Upper lobe of right lung (tissue), 1 donor: ENCODE measurements around the gene CORO2A. TPM values are rescaled to one million over a fixed set of nuclear protein-coding genes. Genes with fewer than 3 reads are reported as not detected.
A peak's percentile ranks its signal among the peaks of the same experiment; 100 is the strongest.
"Not testable (repeated sequence)": the region's sequence is repeated elsewhere in the genome, so short reads cannot be mapped to it uniquely, and the experiment has no call there.

Experiments used
- ATAC-seq: fragments of 200-7000 bp; cut with Tn5 transposase; one replicate; pipeline ENCODE4 v1.9.1; 2020; ENCODE audit warnings: mild to moderate bottlenecking, moderate library complexity
- DNase-seq: peaks from one replicate; pipeline ENCODE4 v3.0.0-alpha.2; 2020
- H3K27ac ChIP-seq: fragments of 200-600 bp; one replicate; pipeline ENCODE4 v1.8.0; 2022
- H3K27me3 ChIP-seq: fragments of 200-600 bp; one replicate; pipeline ENCODE4 v1.8.0; 2022; ENCODE audit warnings: mild to moderate bottlenecking
- H3K36me3 ChIP-seq: fragments of 200-600 bp; one replicate; pipeline ENCODE4 v1.8.0; 2022
- H3K4me1 ChIP-seq: fragments of 200-600 bp; one replicate; pipeline ENCODE4 v1.8.0; 2022
- H3K4me3 ChIP-seq: fragments of 200-600 bp; one replicate; pipeline ENCODE4 v1.8.0; 2022; ENCODE audit warnings: mild to moderate bottlenecking
- H3K9me3 ChIP-seq: fragments of 200-600 bp; one replicate; pipeline ENCODE4 v1.8.0; 2022
- intact Hi-C: fragments of 100-400 bp; cut with DNase I; formaldehyde crosslinking; loops from one replicate; pipeline ENCODE4 v1.11.0; 2022
- total RNA-seq: library from RNA; stranded (reverse); fragmentation: NEBNext Ultra II Directional; extraction: Animal tissue kit (Norgen Biotek cat#: 25700); gene quantifications from one replicate; pipeline ENCODE4 v1.2.1, GENCODE V29; 2021
- TF ChIP-seq, protein P1 (sequence below): fragments of 200-600 bp; IDR thresholded peaks from one replicate; pipeline ENCODE4 v1.8.0; 2022; ENCODE audit warnings: antibody characterized with exemption
- donor health status: DM: no; HTN: yes; CAD: no; lungs with severe emphysema.

The CORO2A gene
- total RNA-seq, 1 donor from 2014 or later: 20.0 TPM

DNA sequence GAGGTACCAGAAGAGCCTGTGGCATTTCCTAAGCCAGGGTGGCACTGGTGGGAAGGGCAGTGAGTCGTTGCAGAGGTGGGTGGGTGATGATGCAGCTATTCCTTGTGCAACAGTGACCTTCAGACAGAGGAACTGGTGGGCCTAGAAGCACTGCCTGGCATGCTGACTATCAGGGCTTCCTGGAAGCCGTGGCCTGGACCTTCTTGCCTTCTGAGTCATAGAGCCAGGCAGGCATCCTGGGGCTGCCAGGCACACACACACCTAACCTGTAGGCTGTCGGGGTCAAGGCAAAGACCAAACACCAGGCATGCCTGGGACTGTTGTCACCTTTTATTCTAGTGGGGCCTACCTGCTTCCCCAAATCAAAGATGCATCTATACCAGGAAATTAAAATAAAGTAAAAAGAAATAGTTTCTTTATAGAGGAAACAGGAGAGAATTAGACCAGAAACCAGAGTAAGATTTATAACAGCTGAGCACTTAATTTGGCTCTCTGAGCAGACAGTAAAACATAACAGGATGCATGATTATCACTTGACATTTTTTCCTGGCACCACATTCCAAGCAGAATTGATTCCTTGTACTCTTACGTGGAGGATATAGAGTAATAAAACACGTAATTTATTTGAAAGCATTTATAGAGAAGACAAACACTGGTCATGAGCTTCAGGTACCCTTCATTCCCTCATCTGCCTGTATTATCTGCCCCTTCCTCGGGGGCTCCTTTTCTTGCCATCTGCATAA is 110.8 kb downstream of the CORO2A start:
- Histone ChIP-seq H3K27ac (peak overlapping the region; percentile 13), H3K27me3 (no peaks in the 10 kb centered on the region), H3K36me3 (peaks cover 73% of the 10 kb centered on the region), H3K9me3 (no peaks in the 10 kb centered on the region), H3K4me1 (peaks cover 10% of the 10 kb centered on the region), H3K4me3 (no peak overlapping the region)
- ATAC-seq (peak; percentile 83), DNase-seq (peak; percentile 72)
- TF ChIP-seq, protein P1, sequence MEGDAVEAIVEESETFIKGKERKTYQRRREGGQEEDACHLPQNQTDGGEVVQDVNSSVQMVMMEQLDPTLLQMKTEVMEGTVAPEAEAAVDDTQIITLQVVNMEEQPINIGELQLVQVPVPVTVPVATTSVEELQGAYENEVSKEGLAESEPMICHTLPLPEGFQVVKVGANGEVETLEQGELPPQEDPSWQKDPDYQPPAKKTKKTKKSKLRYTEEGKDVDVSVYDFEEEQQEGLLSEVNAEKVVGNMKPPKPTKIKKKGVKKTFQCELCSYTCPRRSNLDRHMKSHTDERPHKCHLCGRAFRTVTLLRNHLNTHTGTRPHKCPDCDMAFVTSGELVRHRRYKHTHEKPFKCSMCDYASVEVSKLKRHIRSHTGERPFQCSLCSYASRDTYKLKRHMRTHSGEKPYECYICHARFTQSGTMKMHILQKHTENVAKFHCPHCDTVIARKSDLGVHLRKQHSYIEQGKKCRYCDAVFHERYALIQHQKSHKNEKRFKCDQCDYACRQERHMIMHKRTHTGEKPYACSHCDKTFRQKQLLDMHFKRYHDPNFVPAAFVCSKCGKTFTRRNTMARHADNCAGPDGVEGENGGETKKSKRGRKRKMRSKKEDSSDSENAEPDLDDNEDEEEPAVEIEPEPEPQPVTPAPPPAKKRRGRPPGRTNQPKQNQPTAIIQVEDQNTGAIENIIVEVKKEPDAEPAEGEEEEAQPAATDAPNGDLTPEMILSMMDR: no peak
- intact Hi-C loops: no loop called here

DNA sequence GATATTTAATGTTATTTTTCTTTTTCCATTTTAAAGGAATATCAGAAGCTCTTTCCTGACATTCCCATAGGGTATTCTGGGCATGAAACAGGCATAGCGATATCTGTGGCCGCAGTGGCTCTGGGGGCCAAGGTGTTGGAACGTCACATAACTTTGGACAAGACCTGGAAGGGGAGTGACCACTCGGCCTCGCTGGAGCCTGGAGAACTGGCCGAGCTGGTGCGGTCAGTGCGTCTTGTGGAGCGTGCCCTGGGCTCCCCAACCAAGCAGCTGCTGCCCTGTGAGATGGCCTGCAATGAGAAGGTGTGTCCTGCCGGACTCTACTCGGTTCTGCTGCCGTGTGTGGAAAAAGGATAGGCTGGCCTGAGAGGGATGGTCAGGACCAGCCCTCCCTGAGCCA is 111.7 kb downstream of the CORO2A start:
- no peak for DNase-seq
- H3K27me3 ChIP-seq: no peaks in the 10 kb centered on the region
- no peak overlapping the region for H3K27ac ChIP-seq
- peaks cover 12% of the 10 kb centered on the region for H3K4me1 ChIP-seq
- H3K9me3 ChIP-seq: no peaks in the 10 kb centered on the region
- TF ChIP-seq, protein P1: no peak
- intact Hi-C loops: no loop called here
- no peak for ATAC-seq
- H3K4me3 ChIP-seq: no peak overlapping the region
- peaks cover 73% of the 10 kb centered on the region for H3K36me3 ChIP-seq

DNA sequence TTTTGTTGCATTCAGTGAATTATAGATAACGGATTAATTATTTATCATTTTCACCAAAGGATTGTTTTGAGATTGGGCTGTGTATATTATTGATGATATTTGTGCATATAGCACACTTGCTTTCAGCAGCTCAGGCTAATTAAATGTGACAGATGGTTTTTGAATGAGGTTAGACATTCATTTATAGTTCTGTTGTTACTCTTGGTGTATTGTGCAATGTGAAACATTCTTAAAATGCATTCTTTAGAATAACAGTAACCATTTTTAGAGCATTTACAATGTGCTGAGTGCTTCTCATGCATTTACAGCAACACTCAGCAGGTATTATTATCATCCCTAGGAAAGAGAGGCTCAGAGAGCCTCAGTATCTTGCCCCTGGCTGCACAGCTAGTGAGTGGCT is 112.1 kb downstream of the CORO2A start:
- DNase-seq: no peak
- Histone ChIP-seq H3K9me3 (no peaks in the 10 kb centered on the region), H3K27ac (no peak overlapping the region), H3K27me3 (no peaks in the 10 kb centered on the region), H3K4me1 (peaks cover 16% of the 10 kb centered on the region), H3K36me3 (peaks cover 73% of the 10 kb centered on the region), H3K4me3 (no peak overlapping the region)
- intact Hi-C loops: no loop called here
- TF ChIP-seq, protein P1: no peak
- no peak for ATAC-seq

DNA sequence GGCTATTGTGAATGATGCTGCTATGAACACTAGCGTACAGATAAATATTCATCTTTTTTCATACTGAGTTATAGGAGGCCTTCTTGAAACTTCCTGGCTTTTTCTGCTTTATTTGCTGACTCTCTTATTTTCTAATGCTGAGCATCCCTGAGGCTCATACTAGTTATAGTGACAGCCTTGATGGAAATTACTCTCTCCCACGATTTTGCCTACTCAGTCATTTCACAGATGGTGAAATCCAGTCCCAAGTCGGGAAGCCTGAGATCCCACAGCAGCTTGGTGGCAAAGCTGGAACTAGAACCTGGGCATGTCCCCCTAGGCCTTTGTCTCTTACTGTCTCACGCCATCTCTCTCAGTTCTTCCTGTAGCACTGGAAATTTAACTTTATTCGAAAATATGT is 113.5 kb downstream of the CORO2A start:
- H3K4me1 ChIP-seq: peaks cover 30% of the 10 kb centered on the region

DNA sequence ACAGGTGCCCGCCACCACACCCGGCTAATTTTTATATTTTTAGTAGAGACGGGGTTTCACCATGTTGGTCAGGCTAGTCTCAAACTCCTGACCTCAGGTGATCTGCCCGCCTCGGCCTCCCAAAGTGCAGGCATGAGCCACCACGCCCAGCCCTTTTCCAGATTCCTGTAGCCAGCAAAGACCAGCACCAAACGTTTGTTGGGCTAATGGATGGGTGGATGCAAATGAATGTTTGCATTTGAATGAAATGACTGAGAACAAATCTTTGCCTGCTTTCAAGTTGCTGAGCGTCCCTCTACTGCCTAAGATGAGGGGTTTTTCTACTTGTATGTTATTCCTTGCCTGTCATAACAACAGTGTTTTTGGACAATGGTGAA is 115.9 kb downstream of the CORO2A start:
- Histone ChIP-seq H3K4me1 (peaks cover 23% of the 10 kb centered on the region), H3K36me3 (peaks cover 41% of the 10 kb centered on the region)
- not testable (repeated sequence) for H3K27me3 ChIP-seq, ATAC-seq, H3K9me3 ChIP-seq, DNase-seq, H3K27ac ChIP-seq, H3K4me3 ChIP-seq
- intact Hi-C loops: loop anchor here (10.0 kb wide), 1 partner anchor 178 kb away; the partner anchor contains the start of gene TBC1D2

More for the DNA sequence above, 113.5 kb downstream of the CORO2A start:
- no peaks in the 10 kb centered on the region for H3K9me3 ChIP-seq
- ATAC-seq: no peak
- DNase-seq: no peak
- no peaks in the 10 kb centered on the region for H3K27me3 ChIP-seq
- no peak overlapping the region for H3K4me3 ChIP-seq
- H3K27ac ChIP-seq: no peak overlapping the region
- H3K36me3 ChIP-seq: peaks cover 63% of the 10 kb centered on the region
- TF ChIP-seq, protein P1: no peak
- intact Hi-C loops: loop anchor here (10.0 kb wide), 1 partner anchor 176 kb away; the partner anchor contains the start of gene TBC1D2

DNA sequence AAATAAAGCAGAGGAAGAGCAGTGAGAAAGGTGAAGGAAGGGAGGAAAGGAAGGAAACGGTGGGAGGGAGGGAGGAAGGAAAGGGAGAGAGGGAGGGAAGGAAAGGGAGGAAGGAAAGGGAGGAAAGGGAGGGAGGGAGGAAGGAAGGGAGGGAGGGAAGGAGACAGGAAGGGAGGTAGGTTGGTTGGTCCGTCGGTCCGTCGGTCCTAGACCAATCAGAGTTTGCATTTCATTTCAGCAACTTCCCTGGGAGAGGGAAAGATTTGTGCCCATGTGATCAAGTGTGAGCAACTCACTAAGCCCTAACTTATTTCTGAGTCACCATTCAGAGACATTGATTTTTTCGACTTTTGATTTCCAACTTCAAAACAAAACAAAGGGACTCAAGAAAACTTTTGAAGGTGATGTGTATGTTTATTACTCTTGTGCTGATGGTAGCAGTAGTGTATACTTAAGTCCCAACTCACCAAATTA is 117.1 kb downstream of the CORO2A start:
- TF ChIP-seq, protein P1: no peak
- no peak overlapping the region for H3K4me3 ChIP-seq
- peaks cover 29% of the 10 kb centered on the region for H3K36me3 ChIP-seq
- DNase-seq (no peak), ATAC-seq (peak; percentile 66)
- intact Hi-C loops: loop anchor here (10.0 kb wide), 1 partner anchor 179 kb away; the partner anchor contains the start of gene TBC1D2
- peak overlapping the region; percentile 8 for H3K27ac ChIP-seq
- peaks cover 21% of the 10 kb centered on the region for H3K4me1 ChIP-seq
- H3K27me3 ChIP-seq: no peaks in the 10 kb centered on the region
- H3K9me3 ChIP-seq: no peaks in the 10 kb centered on the region
